HG02885 (cell line): ENCODE data around the gene NFS1.
A peak's percentile ranks its signal among the peaks of the same experiment; 100 is the strongest.

Experiments used
- ATAC-seq: cut with Tn5 transposase; IDR thresholded peaks from one replicate; pipeline ENCODE4 v1.9.1; 2021; ENCODE audit warnings: mild to moderate bottlenecking; ENCODE audit not compliant: unreplicated experiment, poor library complexity

The NFS1 gene

DNA sequence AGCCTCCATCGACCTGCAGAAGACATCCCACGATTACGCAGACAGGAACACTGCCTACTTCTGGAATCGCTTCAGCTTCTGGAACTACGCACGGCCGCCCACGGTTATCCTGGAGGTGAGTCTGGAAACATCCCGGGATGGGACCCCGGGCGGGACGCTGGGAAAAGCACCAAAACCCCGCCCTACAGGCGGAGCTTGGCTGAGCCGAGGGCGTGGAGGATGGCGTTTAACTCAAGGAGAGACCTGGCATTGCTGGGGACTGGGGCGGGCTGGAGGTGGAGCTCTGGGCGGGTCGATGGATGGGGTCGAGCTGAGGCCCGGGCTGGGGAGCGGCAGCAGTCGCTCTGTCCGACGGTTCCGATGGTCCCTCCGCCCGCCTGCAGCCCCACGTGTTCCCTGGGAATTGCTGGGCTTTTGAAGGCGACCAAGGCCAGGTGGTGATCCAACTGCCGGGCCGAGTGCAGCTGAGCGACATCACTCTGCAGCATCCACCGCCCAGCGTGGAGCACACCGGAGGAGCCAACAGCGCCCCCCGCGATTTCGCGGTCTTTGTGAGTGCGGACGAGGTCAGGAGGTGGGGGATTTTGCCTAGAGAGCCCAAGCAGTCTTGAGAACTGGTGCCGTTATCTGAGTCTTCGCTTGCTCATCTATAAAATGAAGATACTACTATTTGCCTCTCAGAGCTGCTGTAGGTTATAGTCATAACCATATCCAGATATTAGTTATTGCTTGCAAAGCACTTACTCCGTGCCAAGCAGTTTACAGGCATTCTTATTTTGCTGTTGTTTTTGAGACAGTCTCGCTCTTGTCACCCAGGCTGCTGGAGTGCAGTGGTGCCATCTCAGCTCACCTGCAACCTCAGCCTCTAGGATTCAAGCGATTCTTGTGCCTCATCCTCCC, 79.7 kb downstream of the NFS1 start:
- ATAC-seq = peak; percentile 37

DNA sequence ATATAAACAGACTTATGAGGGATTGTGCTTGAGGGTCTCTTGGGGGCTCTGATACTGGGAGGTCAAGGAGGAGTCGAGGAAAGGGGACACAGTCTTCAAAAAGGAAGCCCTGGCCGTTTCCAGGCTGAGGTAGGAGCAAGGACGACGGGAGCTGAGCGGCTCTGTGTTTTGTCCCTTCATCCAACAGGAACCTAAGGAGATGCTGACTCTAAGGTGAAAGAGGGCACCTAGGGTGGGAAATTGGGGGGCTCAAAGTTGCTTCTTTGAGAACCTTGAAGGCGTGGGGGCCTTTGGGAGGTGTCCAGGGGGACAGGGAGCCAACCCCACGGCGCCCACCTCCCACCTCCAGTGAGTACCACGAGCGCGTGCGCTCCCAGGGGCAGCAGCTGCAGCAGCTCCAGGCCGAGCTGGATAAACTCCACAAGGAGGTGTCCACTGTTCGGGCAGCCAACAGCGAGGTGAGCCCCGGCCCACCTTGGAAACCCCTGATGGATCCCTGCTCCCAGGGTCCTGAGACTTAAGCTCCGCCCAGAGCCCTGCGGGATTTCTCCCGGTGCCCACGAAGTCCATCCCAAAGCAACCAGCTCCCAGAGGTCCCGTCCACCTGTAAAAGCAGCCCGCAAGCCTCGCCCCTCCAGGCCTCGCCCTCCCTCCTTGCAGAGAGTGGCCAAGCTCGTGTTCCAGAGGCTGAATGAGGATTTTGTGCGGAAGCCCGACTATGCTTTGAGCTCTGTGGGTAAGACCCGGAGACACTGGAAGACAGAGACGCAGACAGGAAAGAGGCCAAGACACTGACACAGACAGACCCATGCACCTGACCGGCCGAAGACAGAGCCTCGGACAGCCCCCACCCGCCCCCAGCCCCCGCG, 80.7 kb downstream of the NFS1 start:
- ATAC-seq = no peak
